G401.6 (cell line): ENCODE results near the gene HBS1L.

Experiments used
- FAIRE-seq: peaks from 2 replicates; lab custom pipeline; 2012; peaks lifted over from hg19 to GRCh38; lab: Jason Lieb, UNC

The HBS1L gene

DNA sequence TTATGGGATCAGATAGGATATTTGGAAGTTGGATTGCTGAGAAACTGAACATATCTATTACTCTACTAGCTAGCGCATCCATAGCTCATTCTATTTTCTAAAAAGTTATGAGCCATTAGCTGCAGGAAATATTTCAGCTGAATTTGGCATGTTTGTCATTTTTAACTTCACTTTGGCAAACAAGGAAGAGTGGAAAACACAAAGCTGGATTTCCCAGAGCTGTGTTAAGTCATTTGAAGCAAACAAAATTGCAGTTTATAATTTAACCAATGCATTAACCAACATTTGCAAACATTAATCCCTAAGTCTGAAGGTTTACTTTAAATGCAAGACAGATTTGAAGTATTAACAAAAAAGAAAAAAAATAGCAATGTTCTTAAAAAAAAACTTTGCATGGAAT lies 105.9 kb downstream of the HBS1L start:
- FAIRE-seq, result no peak

DNA sequence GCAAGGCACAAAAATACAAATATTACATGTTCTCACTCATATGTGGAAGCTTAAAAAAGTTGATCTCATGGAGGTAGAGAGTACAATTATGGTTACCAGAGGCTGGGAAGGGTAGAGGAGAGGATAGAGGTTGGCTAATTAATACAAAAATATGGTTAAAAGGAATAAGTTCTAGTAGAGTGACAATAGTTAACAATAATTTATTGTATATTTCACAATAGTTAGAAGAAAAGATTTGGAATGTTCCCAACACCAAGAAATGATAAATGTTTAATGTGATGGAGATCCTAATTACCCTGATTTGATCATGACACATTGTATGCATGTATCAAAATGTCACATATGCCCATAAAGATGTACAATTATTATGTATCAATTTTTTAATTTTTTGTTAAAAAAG lies 106.5 kb downstream of the HBS1L start:
- no peak for FAIRE-seq

DNA sequence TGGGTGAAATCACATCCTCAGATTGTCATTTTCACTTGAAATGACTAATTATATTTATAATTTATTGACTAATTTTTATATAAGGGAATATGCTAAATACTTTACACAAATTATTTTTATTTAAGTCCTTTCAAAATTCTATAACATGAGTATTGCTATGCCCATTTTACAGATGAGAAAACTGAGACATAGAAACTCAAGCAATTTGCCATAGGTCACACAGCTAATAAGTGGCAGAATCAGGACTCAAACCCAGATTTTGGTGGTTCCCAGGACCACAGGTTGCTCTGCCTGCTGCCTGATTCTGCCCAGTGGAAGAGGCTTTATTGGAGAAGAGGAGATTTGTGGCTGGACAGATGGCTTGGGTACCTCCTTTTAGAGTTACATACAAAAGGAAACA lies 109.6 kb downstream of the HBS1L start:
- no peak for FAIRE-seq

DNA sequence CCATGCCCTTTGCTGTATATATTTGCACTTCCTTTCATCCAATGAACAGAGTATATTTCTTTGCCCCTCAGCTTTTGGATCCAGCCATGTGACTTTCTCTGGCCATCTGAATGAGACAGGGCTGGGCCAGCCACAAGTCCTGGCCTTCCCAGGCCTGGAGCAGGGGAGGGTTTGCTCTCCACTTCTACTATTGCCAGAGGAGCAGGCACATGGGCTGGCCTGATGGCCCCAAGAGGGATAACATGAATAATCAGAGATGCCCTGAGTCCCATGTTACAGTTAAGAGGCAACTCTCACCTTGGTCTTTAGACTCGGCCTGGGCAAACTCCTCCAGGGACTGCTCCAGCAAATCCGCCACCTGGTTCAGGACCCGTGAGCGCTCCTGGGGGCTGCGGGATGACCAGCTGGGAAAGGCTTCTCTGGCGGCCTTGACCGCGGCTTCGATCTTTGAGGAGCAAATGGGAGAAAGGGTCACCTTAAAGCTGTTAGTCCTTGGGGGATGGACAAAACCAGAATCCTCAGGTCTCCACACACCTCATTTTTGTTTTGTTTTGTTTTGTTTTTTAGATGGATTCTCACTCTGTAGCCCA lies 111.0 kb downstream of the HBS1L start:
- FAIRE-seq, result no peak

DNA sequence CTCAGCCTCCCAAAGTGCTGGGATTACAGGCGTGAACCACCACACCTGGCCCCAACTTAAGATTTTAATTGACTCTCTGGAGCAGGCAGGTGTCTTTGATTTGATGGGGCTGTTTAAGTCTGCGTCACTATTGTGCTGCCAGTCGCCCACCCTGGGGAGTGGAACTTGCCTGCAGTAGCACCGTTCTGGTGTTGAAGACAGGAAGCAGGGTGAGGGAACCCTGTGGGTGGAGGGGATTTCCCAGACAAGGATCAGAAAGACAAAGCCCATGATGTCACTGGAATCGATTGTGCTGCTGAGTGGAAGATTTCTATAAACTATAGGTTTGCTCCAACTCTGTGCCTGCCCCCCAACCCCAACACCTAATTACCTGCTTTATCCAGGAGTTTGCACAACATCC lies 115.7 kb downstream of the HBS1L start:
- no peak for FAIRE-seq

DNA sequence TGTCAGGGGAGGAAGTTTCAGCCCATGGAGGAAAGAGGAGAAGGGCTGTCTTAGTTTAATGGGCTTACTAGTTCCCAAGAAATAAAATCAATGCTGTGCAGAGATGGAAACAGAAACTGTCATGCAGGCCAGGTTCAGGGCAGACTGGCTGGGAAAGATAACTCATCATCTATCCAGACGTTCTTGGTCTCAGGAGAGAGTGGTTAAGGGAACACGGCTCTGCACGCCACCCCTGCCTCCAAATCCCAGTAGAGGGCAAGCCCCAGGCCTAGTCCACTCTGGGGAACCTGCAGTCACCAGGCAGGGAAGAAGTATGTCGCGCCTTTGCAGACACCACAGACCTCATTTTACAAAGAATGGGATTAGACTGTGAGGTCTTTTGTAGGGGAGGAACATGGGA lies 117.2 kb downstream of the HBS1L start:
- no peak for FAIRE-seq

DNA sequence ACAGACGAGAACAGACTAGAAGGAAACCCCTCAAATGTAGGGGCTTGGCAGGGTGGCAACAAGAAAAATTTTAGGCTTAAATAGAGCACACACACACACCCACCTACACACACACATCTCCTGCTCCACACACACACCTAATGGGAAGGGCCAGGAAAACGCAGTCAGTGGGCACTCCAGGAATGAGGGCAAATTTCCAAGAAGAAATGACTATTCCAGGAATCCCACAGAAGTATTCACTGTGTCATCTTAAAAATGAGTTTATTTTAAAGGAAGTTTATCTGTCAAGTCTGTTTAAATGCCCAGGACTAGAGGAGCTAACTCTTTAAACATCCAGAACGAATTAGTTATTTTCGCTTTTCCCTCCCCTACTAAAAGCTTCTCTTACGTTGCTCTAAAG lies 117.7 kb downstream of the HBS1L start:
- no peak for FAIRE-seq

DNA sequence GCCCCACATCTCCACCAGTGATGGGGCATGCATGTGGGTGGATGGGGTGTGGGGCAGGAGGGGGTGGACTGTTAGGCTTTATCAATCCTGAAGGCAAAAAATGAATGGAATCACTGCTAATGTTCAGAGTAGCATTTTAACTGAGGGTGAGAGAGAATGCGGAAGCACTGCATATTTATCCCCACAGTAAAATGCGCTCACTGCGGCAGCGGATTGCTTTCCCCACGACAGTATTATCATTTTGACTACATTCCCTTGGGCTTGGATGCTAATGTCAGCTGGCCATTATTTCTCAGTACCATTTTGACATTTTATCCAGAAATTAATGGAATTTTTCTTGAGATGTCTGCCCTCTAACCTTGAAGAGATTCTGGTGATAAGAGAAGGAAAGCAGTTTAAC lies 118.1 kb downstream of the HBS1L start:
- no peak for FAIRE-seq

DNA sequence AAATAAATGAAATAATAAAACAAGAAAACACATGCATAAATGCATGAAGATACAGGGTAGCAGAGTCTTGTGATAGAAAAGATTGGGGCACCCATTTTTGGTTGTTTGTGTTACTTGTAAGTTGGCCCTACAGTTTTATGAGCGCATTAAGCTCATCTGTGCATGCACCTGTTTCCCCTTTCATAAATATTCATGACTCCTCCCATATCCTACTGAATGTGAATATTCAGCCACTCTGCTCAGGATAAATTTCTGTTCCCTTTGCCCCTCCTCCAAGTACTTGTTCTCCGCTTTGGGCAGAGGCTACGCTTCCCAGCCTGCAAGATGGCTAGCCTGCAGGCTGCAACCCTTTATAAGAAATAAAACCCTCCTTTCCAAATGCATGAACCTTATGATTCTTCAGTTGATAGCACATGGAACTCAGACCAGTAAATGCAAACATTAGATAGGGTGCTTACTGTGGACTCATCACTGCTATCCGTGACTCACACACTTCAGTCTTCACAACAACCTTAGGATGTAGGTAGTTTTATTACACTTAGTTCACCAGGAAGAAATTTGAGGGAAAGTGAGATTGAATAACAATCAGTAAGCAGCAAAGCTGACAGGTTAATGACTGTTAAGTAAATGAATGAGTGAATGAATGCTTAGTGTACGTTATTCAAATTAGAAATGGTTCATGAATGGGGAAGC lies 119.7 kb downstream of the HBS1L start:
- no peak for FAIRE-seq

DNA sequence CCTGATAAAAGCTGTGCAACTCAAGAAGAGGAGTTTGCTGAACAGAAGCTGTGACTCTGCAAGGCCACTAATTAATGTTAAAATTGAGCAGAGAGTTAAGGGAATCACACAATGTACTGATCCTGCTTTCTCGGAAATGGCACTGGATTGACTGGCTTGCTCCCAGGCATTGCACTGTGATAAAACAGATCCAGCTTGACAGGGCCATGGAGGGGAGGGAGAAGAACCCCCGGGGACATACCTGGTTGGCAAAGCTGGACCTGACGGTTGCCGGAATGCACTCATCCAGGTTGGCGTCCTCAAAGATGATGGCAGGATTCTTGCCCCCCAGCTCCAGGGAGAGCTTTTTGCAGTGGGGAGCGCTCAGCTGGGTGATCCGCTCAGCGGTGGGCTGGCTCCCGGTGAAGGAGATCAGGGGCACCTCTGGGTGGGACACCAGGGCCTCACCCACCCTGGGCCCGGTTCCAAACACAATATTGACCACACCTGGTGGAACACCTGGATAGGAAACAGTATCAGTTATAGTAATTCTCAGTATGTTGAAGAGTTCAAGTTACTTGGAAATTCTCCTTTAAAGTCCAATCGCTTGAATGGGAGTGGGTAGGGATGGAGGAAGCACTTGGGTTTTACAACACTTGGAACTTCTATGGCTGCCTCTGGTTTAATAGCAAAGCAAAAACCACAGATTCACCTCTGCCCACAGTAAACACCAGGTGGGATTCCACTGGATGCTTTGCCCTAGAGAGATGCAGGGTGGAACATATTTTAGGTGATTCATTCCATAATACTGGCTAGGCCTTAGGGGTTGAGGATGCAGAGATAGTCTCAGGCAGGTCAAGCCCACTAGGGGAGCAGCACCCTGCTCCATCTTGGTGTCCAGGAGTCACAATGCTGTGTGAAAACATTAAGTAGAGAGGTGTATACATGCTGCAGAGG lies 121.8 kb downstream of the HBS1L start:
- no peak for FAIRE-seq

DNA sequence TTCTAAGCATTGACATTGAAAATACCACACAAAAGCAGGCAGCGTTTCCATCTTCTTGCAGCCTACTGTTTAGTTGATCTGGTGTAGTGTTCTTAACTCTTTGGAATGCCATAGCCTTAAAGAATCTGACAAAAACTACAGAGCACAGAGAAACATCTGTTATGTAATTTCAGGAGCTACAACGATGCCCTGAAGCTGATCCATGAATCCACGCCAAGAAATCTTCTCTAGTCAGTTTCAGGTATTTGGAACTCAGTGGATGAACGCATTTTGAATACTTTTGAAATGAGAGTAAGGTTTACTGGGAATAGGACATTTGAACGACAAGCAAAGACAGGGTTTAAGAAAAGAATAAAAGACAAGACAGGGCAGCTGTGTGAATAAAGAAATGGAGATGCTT lies 122.5 kb downstream of the HBS1L start:
- FAIRE-seq, result no peak

DNA sequence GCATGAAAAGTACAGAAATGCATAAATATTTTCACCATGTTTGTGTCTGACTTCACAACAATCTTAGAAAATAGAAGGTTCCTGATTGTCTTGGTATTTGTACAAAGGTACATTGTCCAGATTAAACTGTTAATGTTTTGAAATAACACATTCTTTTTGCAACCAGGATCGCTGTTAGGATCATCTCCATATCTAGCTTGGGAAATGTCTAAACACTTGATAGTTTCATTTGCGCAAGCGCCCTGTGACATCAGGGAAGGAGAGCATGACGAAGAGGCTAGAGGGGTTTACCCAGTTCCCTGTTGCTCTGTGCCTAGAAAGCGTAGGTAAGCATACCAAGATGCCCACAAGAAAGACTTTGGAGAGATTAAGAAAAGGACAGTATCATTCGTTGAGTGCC lies 124.2 kb downstream of the HBS1L start:
- no peak for FAIRE-seq

DNA sequence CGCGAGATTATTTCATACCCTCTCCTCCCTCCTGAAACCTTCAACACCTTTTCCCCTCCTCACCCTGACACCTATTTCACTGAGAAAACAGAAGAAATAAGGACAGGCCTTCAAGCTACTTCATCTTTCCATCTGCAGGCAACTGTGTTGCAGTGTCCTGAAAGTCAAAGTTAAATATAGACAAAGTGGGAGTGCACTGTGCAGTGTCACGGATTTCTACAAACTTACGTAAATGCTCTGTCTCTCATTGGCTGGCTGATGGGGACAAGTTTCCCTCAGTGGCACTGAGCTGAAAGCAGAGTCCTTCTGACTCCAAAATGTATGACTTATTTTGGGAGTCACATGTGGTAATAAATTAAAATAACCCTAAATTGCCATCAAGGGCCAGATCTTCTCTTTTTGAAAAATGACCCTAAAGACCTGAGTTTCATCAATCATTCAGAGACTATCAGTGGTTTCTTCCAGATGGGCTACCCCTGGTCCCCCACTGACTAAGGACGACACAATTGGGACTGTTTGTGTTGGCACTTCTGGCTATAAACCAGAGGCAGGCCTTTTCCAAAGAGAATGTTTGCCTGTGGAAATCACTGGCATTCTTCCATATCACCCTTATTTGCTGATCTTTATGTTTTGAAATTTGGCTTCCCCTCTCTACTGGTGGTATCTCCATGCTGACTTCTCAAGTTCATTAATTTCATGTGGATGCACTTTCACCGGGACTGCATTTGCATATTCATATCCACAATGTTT lies 126.3 kb downstream of the HBS1L start:
- FAIRE-seq, result no peak

DNA sequence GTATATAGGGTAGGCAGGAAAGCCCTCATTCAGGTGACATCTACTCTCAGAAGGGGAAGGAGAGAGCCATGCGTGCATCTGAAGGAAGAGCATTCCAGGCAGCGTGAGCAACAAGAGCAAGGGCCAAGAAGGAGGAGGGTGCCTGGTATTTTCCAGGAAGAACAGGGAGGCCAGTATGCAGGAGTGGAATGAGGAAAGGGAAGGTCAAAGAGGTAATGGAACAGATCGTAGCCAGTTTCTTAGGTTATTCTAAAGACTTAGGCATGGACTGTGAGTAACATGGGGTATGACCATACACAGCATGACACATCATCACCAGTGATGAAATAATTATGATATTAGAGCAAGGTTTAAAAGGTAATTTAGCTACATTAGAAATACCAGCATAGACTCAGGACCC lies 128.8 kb downstream of the HBS1L start:
- no peak for FAIRE-seq

DNA sequence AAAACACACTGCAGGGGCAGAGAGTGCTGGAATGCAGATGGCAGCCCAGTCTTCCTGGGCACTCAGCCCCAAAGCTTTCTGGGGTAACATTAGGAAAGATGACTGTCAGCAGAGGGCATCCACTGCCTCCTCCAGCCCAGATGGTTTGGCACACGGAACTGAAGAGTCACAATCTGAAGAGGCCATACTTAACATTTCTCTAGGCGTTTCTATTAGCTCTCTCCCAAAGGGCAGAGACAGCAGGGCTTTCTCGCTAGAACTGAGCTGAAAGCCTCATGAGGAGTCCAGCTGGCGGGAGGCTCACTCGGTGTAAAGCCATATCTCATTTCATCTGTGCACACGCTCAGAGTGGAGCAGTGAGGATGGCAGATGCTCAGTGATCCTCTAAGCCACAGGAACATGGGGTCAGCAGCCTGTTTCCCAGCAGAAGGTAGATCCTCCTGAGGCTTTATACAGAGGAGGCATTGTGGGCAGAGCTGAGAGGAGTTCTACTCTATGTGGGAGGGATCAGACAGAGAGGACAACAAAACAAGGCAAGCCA lies 132.8 kb downstream of the HBS1L start:
- FAIRE-seq, result no peak

DNA sequence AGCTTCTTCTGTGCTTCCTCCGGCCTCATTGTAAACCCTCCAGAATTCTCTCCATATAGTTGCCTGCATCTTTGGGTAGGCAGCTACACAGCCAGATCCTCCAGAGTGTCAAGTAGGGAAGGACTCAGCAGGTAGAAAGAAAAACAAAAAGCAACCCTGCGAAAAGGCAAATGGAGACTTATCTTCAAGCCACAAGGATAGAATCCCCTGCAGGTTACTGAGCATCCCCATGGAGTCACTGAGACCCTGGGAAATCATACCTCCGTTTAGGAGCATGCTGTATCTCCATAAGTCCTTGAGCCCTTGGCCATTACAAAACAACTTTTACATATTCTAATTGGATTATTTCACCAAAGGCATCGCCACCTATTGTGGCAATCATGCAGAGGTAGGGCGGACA lies 133.3 kb downstream of the HBS1L start:
- no peak for FAIRE-seq

DNA sequence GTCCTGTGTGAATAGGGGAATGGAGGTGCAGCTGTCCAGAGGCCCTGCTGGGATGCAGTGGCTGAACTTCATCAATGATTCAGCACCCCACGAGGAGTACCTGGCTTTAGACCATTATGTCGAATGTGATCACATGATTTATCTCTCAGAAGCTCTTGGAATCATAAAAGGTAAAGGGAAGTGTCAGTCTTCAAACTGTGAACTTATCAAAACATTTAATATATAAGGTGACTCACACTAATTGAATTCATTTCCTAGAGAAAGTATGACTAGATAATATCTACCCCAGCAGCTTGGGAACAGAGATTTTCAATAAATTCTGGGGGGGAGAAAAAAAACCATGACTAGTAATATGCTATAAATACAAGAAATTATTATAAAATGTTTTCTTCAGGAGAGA lies 134.2 kb downstream of the HBS1L start:
- no peak for FAIRE-seq

DNA sequence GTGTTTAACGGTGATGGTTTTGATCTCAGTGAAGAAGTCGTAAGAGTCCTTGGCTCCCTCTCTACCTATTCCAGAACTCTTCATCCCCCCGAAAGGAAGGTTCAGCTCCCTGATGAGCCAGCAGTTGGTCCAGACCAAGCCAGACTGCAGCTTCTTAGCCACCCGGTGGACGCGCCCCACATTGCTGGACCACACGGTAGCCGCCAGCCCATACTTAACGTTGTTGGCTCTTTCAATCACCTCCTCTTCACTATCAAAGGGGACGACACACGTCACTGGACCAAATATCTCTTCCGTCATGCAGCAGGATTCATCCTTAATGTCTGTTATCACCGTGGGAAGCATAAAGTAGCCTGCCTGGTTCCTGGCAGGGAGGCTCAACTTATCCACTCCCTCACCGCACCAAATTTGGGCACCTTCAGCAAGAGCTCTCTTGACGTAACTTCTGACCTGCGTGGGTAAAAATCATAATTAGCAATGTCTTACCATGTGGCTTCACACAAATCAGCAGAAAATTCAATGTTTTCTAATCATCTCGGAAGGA lies 136.1 kb downstream of the HBS1L start:
- no peak for FAIRE-seq

DNA sequence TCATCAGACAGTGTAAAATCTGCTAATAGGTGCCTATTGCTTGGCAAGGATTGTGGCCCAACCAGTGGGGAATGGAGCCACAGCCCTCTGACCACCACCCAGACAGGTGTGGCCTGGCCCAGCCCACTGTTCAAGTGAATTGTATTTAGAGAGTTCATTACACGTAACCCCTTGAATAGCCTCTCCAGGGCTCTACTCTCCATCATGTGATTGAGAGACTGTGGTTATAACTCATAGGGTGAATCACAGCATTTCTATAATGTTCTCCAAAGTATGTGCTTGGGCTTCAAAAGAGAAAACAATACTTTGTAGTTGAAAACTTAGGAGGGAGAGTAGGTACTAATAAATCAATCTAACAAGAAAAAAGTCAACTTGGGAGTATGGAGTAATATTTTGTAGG lies 143.1 kb downstream of the HBS1L start:
- FAIRE-seq, result no peak

DNA sequence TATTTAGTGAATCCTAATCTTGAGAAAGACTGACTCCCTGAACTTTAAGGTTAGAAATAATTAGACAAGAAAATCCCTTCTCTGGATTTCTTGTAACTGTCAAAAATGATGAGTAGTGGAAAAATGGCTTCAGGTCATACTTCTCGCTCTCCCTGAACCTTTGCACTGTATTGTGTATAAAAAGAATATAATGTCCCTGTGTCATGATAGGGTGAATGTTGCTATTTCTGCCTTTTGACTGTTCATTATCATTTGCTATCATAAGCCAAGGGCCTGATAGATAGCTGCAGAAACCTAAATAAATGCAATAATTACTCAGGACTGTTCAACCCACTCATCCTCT lies 144.1 kb downstream of the HBS1L start:
- FAIRE-seq, result no peak
